Uterus (tissue), 4 donors: ENCODE measurements around the gene THSD4. TPM values are rescaled to one million over a fixed set of nuclear protein-coding genes. Genes with fewer than 3 reads are reported as not detected.

Experiments used
- DNase-seq, 2 donors: peaks; one replicate each; pipeline ENCODE4 v3.0.0-alpha.2; 2019 to 2020
- H3K27ac ChIP-seq, 2 donors: fragments of 200-600 bp; sonication (generic); 1 replicate in 1 of 2; 2 replicates in 1 of 2; pipeline ENCODE4 v1.5.1; 2016 to 2018
- H3K27me3 ChIP-seq, 2 donors: fragments of 200-600 bp; sonication (generic); one replicate each; pipeline ENCODE4 v1.5.1; 2018 to 2019; ENCODE audit warnings: control low read depth in 1 of 2
- H3K36me3 ChIP-seq, 2 donors: fragments of 200-600 bp; sonication (generic); one replicate each; pipeline ENCODE4 v1.5.1; 2019; ENCODE audit warnings: control low read depth in 1 of 2
- H3K4me1 ChIP-seq, 2 donors: fragments of 200-600 bp; sonication (generic); one replicate each; pipeline ENCODE4 v1.5.1; 2018 to 2019; ENCODE audit warnings: control low read depth in 1 of 2
- H3K4me3 ChIP-seq, 2 donors: fragments of 200-600 bp; sonication (generic); 1 replicate in 1 of 2; 2 replicates in 1 of 2; pipeline ENCODE4 v1.5.1; 2018 to 2019; ENCODE audit warnings: mild to moderate bottlenecking in 1 of 2
- H3K9me3 ChIP-seq, 2 donors: fragments of 200-600 bp; sonication (generic); one replicate each; pipeline ENCODE4 v1.5.1; 2019; ENCODE audit warnings: control low read depth in 1 of 2
- CTCF ChIP-seq, 4 experiments: fragments of 200-600 bp in 2 of 4; fragments of 450-650 bp in 2 of 4; sonication (generic) in 2 of 4; IDR thresholded peaks; one replicate each; pipeline ENCODE4 v1.5.1; 2016 to 2019; ENCODE audit warnings: antibody characterized with exemption in 4 of 4, mild to moderate bottlenecking in 2 of 4, moderate library complexity in 1 of 4
- POLR2A ChIP-seq, 2 donors: fragments of 450-650 bp; IDR thresholded peaks; one replicate each; pipeline ENCODE4 v1.6.1; 2016; ENCODE audit warnings: antibody characterized with exemption in 2 of 2, mild to moderate bottlenecking in 1 of 2, moderate library complexity in 1 of 2
- intact Hi-C: fragments of 100-400 bp; cut with DNase I; formaldehyde crosslinking; loops from one replicate; pipeline ENCODE4 v1.15.1; 2023; ENCODE audit warnings: low total_unique reads
- total RNA-seq, 4 donors: library from RNA; depleted of rRNA in 3 of 4; stranded (reverse); fragments of >200 nt in 3 of 4; gene quantifications; one replicate each; pipeline versions ENCODE4 v1.1.0 to v1.2.4, GENCODE V29; 2014 to 2023
- donor health status: DM: yes; HTN: yes; CAD: no.

THSD4 gene
- total RNA-seq, 4 donors from 2014 or later, result 7.1 to 144 (median 35.4) TPM

DNA sequence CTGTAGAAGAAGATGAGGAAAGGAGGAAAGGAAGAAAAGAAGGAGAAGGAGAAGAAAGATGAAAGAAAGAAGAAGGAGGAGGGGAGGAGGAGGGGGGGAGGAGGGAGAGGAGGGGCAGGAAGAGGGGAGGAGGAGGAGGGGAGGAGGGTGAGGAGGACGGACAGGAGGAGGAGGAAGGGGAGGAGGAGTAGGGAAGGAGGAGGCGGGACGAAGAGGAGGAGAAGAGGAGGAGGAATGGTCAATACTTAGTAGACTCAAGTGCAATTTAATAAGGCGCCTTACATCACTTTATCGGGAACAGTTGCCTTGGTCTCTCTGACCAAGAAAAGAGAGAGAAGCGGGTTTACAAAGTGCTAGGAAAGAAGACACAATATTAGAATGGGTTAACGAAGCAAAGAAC lies 671.4 kb downstream of the THSD4 start:
- H3K36me3 ChIP-seq, result no peaks in the 10 kb centered on the region
- intact Hi-C loops, result no loop called here
- TF ChIP-seq POLR2A (IDR thresholded peaks at IDR 0.05), result no peak
- TF ChIP-seq CTCF (IDR thresholded peaks at IDR 0.05), result no peak

GRCh38 chr15:71788646-71789579 lies 673.6 kb downstream of the THSD4 start:
- intact Hi-C loops, result no loop called here
- Histone ChIP-seq H3K9me3 (no peaks in the 10 kb centered on the region), H3K4me3 (no peak overlapping the region), H3K27ac (no peak overlapping the region), H3K27me3 (no peaks in the 10 kb centered on the region), H3K4me1 (no peaks in the 10 kb centered on the region), H3K36me3 (no peaks in the 10 kb centered on the region)
- TF ChIP-seq POLR2A (IDR thresholded peaks at IDR 0.05) (no peak), CTCF (IDR thresholded peaks at IDR 0.05) (no peak)
- DNase-seq, result no peak

More for the DNA sequence above, 671.4 kb downstream of the THSD4 start:
- Histone ChIP-seq H3K4me1 (no peaks in the 10 kb centered on the region), H3K9me3 (no peaks in the 10 kb centered on the region), H3K27ac (no peak overlapping the region), H3K4me3 (no peak overlapping the region), H3K27me3 (no peaks in the 10 kb centered on the region)
- DNase-seq, result no peak

DNA sequence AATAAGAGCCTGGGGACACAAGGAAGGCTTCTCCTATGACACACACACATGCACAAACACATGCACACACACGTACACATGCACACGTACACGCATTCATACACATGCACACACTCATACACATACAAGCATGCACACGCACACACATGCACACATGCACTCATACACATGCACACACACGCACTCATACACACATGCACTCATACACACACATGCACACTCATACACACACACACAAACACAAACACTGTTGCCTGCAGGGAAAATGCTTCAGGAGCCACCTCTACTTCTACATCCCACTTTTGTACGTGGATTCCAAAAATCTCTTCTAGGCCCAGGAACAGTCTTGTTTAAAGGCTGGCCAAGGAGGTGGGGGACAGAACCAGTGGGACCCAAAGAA lies 674.3 kb downstream of the THSD4 start:
- no peaks in the 10 kb centered on the region for H3K36me3 ChIP-seq
- H3K4me1 ChIP-seq, result no peaks in the 10 kb centered on the region
- no peak overlapping the region for H3K4me3 ChIP-seq
- DNase-seq, result no peak
- no peak overlapping the region for H3K27ac ChIP-seq
- H3K9me3 ChIP-seq, result no peaks in the 10 kb centered on the region
- no peaks in the 10 kb centered on the region for H3K27me3 ChIP-seq
- TF ChIP-seq POLR2A (IDR thresholded peaks at IDR 0.05), result no peak
- no peak for TF ChIP-seq CTCF (IDR thresholded peaks at IDR 0.05)
- intact Hi-C loops, result no loop called here

DNA sequence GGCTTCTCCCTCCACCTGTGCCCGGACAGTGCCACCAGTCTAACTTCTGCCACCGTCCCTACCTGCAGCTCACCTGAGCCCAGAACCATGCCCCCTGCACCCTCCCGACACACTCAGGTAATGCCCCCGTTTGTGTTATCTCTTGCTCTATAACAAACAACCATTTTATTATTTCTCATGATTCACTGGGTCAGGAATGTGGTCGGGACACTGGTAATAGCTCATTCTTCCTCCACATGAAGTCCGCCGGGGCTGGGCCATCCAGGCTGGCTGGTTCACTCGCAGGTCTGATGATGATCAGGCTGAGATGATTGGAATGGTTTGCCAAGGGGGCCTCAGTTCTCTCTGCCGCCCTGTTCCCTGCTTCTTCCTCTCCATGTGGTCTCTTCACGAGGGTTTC lies 674.8 kb downstream of the THSD4 start:
- intact Hi-C loops, result no loop called here
- no peak for TF ChIP-seq CTCF (IDR thresholded peaks at IDR 0.05)
- no peak for TF ChIP-seq POLR2A (IDR thresholded peaks at IDR 0.05)
- Histone ChIP-seq H3K4me3 (no peak overlapping the region), H3K27me3 (no peaks in the 10 kb centered on the region), H3K9me3 (no peaks in the 10 kb centered on the region), H3K27ac (no peak overlapping the region), H3K36me3 (no peaks in the 10 kb centered on the region), H3K4me1 (no peaks in the 10 kb centered on the region)
- no peak for DNase-seq

DNA sequence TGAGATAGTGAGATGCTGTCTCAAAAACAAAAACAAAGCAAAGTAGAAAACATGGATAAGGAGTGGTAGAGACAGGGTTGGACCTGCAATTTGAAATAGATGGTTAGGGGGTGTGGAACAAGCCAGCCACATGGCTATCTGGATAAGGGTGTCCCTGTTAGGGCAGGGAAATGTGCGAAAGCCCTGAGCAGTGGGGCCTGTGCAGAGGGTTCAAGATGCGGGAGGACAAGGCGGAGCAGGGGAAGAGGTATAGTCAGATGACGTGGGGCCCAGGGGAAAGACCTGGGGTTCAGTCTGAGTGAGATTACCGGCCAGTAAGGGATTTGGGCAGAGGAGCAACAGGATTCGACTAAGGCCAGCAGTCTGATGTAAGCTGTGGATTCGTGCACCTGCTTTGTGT lies 676.7 kb downstream of the THSD4 start:
- Histone ChIP-seq H3K36me3 (no peaks in the 10 kb centered on the region), H3K27me3 (no peaks in the 10 kb centered on the region), H3K9me3 (no peaks in the 10 kb centered on the region), H3K27ac (no peak overlapping the region), H3K4me1 (no peaks in the 10 kb centered on the region), H3K4me3 (no peak overlapping the region)
- intact Hi-C loops, result no loop called here
- TF ChIP-seq CTCF (IDR thresholded peaks at IDR 0.05), result no peak
- TF ChIP-seq POLR2A (IDR thresholded peaks at IDR 0.05), result no peak
- no peak for DNase-seq
